Measurements from ENCODE around the gene ZSCAN18.

DNA sequence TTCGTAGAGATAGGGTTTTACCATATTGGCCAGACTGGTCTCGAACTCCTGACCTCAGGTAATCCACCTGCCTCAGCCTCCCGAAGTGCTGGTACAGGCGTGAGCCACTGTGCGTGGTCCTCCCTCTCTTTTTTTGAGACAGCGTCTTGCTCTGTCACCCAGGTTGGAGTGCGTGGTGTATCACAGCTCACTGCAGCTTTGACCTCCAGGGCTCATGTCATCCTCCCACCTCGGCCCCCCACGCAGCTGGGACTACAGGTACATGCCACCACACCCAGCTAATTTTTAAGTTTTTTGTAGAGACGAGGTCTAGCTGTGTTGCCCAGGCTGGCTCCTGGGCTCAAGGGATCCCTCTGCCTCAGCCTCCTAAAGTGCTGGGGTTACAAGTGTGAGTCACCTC, 18.2 kb downstream of the ZSCAN18 start:
- TF ChIP-seq, protein P1, sequence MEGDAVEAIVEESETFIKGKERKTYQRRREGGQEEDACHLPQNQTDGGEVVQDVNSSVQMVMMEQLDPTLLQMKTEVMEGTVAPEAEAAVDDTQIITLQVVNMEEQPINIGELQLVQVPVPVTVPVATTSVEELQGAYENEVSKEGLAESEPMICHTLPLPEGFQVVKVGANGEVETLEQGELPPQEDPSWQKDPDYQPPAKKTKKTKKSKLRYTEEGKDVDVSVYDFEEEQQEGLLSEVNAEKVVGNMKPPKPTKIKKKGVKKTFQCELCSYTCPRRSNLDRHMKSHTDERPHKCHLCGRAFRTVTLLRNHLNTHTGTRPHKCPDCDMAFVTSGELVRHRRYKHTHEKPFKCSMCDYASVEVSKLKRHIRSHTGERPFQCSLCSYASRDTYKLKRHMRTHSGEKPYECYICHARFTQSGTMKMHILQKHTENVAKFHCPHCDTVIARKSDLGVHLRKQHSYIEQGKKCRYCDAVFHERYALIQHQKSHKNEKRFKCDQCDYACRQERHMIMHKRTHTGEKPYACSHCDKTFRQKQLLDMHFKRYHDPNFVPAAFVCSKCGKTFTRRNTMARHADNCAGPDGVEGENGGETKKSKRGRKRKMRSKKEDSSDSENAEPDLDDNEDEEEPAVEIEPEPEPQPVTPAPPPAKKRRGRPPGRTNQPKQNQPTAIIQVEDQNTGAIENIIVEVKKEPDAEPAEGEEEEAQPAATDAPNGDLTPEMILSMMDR (IDR thresholded peaks at IDR 0.05) = no peak
- no peak for TF ChIP-seq POLR2A (IDR thresholded peaks at IDR 0.05)
